ENCODE results near the gene ERAP2. TPM values are rescaled to one million over a fixed set of nuclear protein-coding genes. Genes with fewer than 3 reads are reported as not detected.

The ERAP2 gene
- total and polyA plus RNA-seq, 2 of the 13 experiments (the other 11 are each of a cell fraction or from before 2014, with no cell fraction given), result 12.8 to 16.6 TPM

DNA sequence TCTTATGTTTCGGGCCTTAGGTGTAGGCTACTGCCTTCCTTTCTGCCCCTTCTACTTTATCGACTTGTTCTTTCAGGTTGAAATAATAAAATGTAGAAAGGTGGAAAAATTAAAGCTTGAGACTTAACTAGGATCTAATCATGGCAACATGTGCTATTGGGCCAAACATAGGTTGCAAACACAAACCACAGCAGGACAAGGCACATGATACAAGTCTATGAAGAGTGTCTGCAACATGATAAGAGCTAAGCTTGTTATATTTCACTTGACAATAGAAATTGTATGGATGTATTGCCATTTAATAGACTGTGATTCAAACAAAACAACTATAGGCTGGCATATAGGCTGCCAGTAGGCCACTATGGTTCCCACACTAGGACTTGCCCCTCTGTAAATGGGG is 1.7 kb upstream of the ERAP2 start:
- Histone ChIP-seq H2AFZ (ENCODE audit: low read length) (no peak overlapping the region), H3K9me3 (ENCODE audit: low read length) (no peaks in the 10 kb centered on the region), H3K4me1 (ENCODE audit: insufficient read depth, low read length) (peaks cover 39% of the 10 kb centered on the region), H3K27me3 (ENCODE audit: control insufficient read depth in 1 of 2, insufficient read depth in 2 of 2, low read length in 2 of 2) (no peaks in the 10 kb centered on the region), H4K20me1 (ENCODE audit: insufficient read depth, low read length) (no peaks in the 10 kb centered on the region), H3K79me2 (ENCODE audit: insufficient read depth, low read length) (no peaks in the 10 kb centered on the region), H3K36me3 (replicated peaks in 1 of 2; ENCODE audit: control insufficient read depth in 1 of 2, insufficient read depth in 2 of 2, low read length in 2 of 2) (no peaks in the 10 kb centered on the region), H3K27ac (ENCODE audit: extremely low read length, insufficient read depth, low read length) (no peak overlapping the region), H3K9ac (ENCODE audit: insufficient read depth, low read depth, low read length) (no peak overlapping the region), H3K4me2 (ENCODE audit: low read depth, low read length) (no peak overlapping the region), H3K4me3 (replicated peaks in 1 of 3; ENCODE audit: insufficient read depth in 1 of 3, low read depth in 2 of 3, low read length in 3 of 3) (no peak overlapping the region)
- TF ChIP-seq HOMEZ (CRISPR knock-in tag; IDR thresholded peaks at IDR 0.05; ENCODE audit: low read depth) (no peak), SCMH1 (CRISPR knock-in tag; IDR thresholded peaks at IDR 0.05; ENCODE audit: borderline replicate concordance) (no peak)
- POLR2A ChIA-PET, result interaction anchor here (1.4 to 4.5 kb wide), 2 partner anchors 61 to 66 kb away, joined by 4 to 12 read pairs; partner anchors contain the start of genes ERAP1 and LNPEP
- FAIRE-seq (no peak), DNase-seq (ENCODE audit: low spot score) (no peak), ATAC-seq (no peak)
- CTCF ChIA-PET (ENCODE audit: low intra/inter-chr PET ratio, low total read pairs), result no interaction called here
- in situ Hi-C loops (cut with HindIII; ENCODE audit: extremely low pct_ligation_motif_present, low pct_unique_long_range_greater_than_20kb), result loop anchor here (10.0 kb wide), 1 partner anchor 290 kb away; no protein-coding TSS in a partner anchor
- WGBS (ENCODE audit: low lambda C conversion rate), result 92% methylated on average over 2 of the region's 2 CpGs
- intact Hi-C loops (cut with micrococcal nuclease; ENCODE audit: unreplicated experiment), result loop anchor here (5.0 kb wide), 1 partner anchor 67 kb away; the partner anchor contains the start of gene ERAP1
- no TSS peak for BruUV-seq (replicated peaks)

- ATAC-seq, result peak; percentile 89
- Histone ChIP-seq H3K27ac (ENCODE audit: extremely low read length, insufficient read depth, low read length) (peak overlapping the region; percentile 58), H3K4me1 (ENCODE audit: insufficient read depth, low read length) (peaks cover 26% of the 10 kb centered on the region), H2AFZ (ENCODE audit: low read length) (peak overlapping the region; percentile 91), H3K79me2 (ENCODE audit: insufficient read depth, low read length) (no peaks in the 10 kb centered on the region), H3K9ac (ENCODE audit: insufficient read depth, low read depth, low read length) (peak overlapping the region; percentile 66), H3K36me3 (replicated peaks in 1 of 2; ENCODE audit: control insufficient read depth in 1 of 2, insufficient read depth in 2 of 2, low read length in 2 of 2) (no peaks in the 10 kb centered on the region), H3K4me2 (ENCODE audit: low read depth, low read length) (peak overlapping the region; percentile 74), H4K20me1 (ENCODE audit: insufficient read depth, low read length) (no peaks in the 10 kb centered on the region), H3K27me3 (ENCODE audit: control insufficient read depth in 1 of 2, insufficient read depth in 2 of 2, low read length in 2 of 2) (no peaks in the 10 kb centered on the region), H3K4me3 (replicated peaks in 1 of 3; ENCODE audit: insufficient read depth in 1 of 3, low read depth in 2 of 3, low read length in 3 of 3) (peak overlapping the region; percentile 71 to 88 (median 71)), H3K9me3 (ENCODE audit: low read length) (no peaks in the 10 kb centered on the region)
- intact Hi-C loops (cut with micrococcal nuclease; ENCODE audit: unreplicated experiment) (loop anchor here (1.0 to 5.0 kb wide), 2 partner anchors 58 to 69 kb away; partner anchors contain the start of gene ERAP1), in situ Hi-C loops (cut with HindIII; ENCODE audit: extremely low pct_ligation_motif_present, low pct_unique_long_range_greater_than_20kb) (loop anchor here (10.0 kb wide), 1 partner anchor 289 kb away; no protein-coding TSS in a partner anchor)
- WGBS (ENCODE audit: low lambda C conversion rate), result 1% methylated on average over 4 of the region's 4 CpGs
- peak; percentile 12 for FAIRE-seq
- ChIA-PET POLR2A (interaction anchor here (2.0 to 4.5 kb wide), 2 partner anchors 60 to 68 kb away, joined by 12 to 16 read pairs; partner anchors contain the start of genes ERAP1 and LNPEP), CTCF (ENCODE audit: low intra/inter-chr PET ratio, low total read pairs) (no interaction called here)
- no TSS peak for BruUV-seq (replicated peaks)
- DNase-seq (ENCODE audit: low spot score), result peak; percentile 73
- no peak for TF ChIP-seq ZNF709 (CRISPR knock-in tag; IDR thresholded peaks at IDR 0.05)
- no peak for TF ChIP-seq ZNF614 (CRISPR knock-in tag; IDR thresholded peaks at IDR 0.05; ENCODE audit: borderline replicate concordance)
- no peak for TF ChIP-seq TBX3 (IDR thresholded peaks at IDR 0.05; ENCODE audit: borderline replicate concordance)
- no peak for TF ChIP-seq SIN3B (IDR thresholded peaks at IDR 0.05; ENCODE audit: low read length)
- TF ChIP-seq NBN (conservative IDR thresholded peaks at IDR 0.05), result no peak
- TF ChIP-seq MED13 (CRISPR knock-in tag; IDR thresholded peaks at IDR 0.05), result no peak
- TF ChIP-seq TCF12 (IDR thresholded peaks at IDR 0.05), result no peak
- TF ChIP-seq TCF12 (CRISPR knock-in tag; IDR thresholded peaks at IDR 0.05), result no peak
- no peak for TF ChIP-seq IKZF4 (CRISPR knock-in tag; IDR thresholded peaks at IDR 0.05; ENCODE audit: borderline replicate concordance, low read depth, not compliant biosample characterization)
- TF ChIP-seq ZNF343 (CRISPR knock-in tag; IDR thresholded peaks at IDR 0.05), result no peak
- TF ChIP-seq HMG20A (CRISPR knock-in tag; IDR thresholded peaks at IDR 0.05; ENCODE audit: borderline replicate concordance), result 0 out of 2 replicates have a peak, but pooled peaks have one; percentile 44
- no peak for TF ChIP-seq RBM22 (optimal IDR thresholded peaks at IDR 0.05; ENCODE audit: low read length)
- no peak for TF ChIP-seq YY1 (IDR thresholded peaks at IDR 0.05; ENCODE audit: insufficient read depth, insufficient replicate concordance, low read depth, low read length)
- TF ChIP-seq FOXC1 (CRISPR knock-in tag; IDR thresholded peaks at IDR 0.05; ENCODE audit: borderline replicate concordance), result no peak
- 0 out of 2 replicates have a peak, but pooled peaks have one; percentile 8 for TF ChIP-seq PHF20 (CRISPR knock-in tag; IDR thresholded peaks at IDR 0.05)
- no peak for TF ChIP-seq SMARCE1 (IDR thresholded peaks at IDR 0.05; ENCODE audit: borderline replicate concordance)
- no peak for TF ChIP-seq ZNF558 (CRISPR knock-in tag; IDR thresholded peaks at IDR 0.05; ENCODE audit: borderline replicate concordance)
These were observed 459 bp upstream of the ERAP2 start for GRCh38 chr5:96875791-96876291.

Measured in HepG2 (cell line).